Left ventricle myocardium superior (tissue), 1 donor: ENCODE results near the gene KY. TPM values are rescaled to one million over a fixed set of nuclear protein-coding genes. Genes with fewer than 3 reads are reported as not detected.
"Not testable (repeated sequence)": the region's sequence is repeated elsewhere in the genome, so short reads cannot be mapped to it uniquely, and the experiment has no call there.

Experiments used
- ATAC-seq: fragments of 200-7000 bp; cut with Tn5 transposase; one replicate; pipeline ENCODE4 v1.9.1; 2020; ENCODE audit warnings: mild to moderate bottlenecking, moderate library complexity
- DNase-seq: peaks from one replicate; pipeline ENCODE4 v3.0.0-alpha.2; 2020
- intact Hi-C: fragments of 100-400 bp; cut with micrococcal nuclease; formaldehyde crosslinking; loops from one replicate; pipeline ENCODE4 v1.11.0; 2022
- total RNA-seq: library from RNA; stranded (reverse); fragmentation: NEBNext Ultra II Directional; extraction: Animal tissue kit (Norgen Biotek cat#: 25700); gene quantifications from one replicate; pipeline ENCODE4 v1.2.1, GENCODE V29; 2021
- donor health status: DM: no; HTN: yes; CAD: no; lungs with severe emphysema.

The KY gene
- total RNA-seq, 1 donor from 2014 or later, result 20.6 TPM

- ATAC-seq, result no peak
- intact Hi-C loops, result no loop called here
- no peak for DNase-seq
Observed at GRCh38 chr3:134590766-134591165, 60.1 kb downstream of the KY start.

GRCh38 chr3:134579141-134579665 is 71.6 kb downstream of the KY start:
- intact Hi-C loops, result no loop called here
- no peak for DNase-seq
- ATAC-seq, result no peak

GRCh38 chr3:134576831-134577230 is 74.0 kb downstream of the KY start:
- intact Hi-C loops, result no loop called here
- DNase-seq (no peak), ATAC-seq (no peak)

GRCh38 chr3:134576426-134576825 is 74.4 kb downstream of the KY start:
- no peak for ATAC-seq
- intact Hi-C loops, result no loop called here

GRCh38 chr3:134569899-134570298 is 80.9 kb downstream of the KY start:
- DNase-seq, intact Hi-C loops, ATAC-seq: not testable (repeated sequence)

More at GRCh38 chr3:134576426-134576825, 74.4 kb downstream of the KY start:
- no peak for DNase-seq

GRCh38 chr3:134568790-134569189 is 82.0 kb downstream of the KY start:
- no peak for DNase-seq
- ATAC-seq, result no peak
- intact Hi-C loops, result no loop called here

- DNase-seq, result no peak
- intact Hi-C loops, result no loop called here
- no peak for ATAC-seq
Observed at GRCh38 chr3:134567605-134568004, 83.2 kb downstream of the KY start.

GRCh38 chr3:134564991-134565390 is 85.8 kb downstream of the KY start:
- no peak for DNase-seq
- ATAC-seq, result no peak
- intact Hi-C loops, result no loop called here

GRCh38 chr3:134563601-134564000 is 87.2 kb downstream of the KY start:
- ATAC-seq, result no peak
- intact Hi-C loops, result no loop called here
- no peak for DNase-seq

- intact Hi-C loops, result no loop called here
Observed at GRCh38 chr3:134562055-134562454, 88.8 kb downstream of the KY start.

GRCh38 chr3:134559591-134559990 is 91.2 kb downstream of the KY start:
- DNase-seq (no peak), ATAC-seq (no peak)
- intact Hi-C loops, result no loop called here

More at GRCh38 chr3:134562055-134562454, 88.8 kb downstream of the KY start:
- ATAC-seq (no peak), DNase-seq (no peak)

Other genes starting within 250 kb of the KY start
- 75.6 TPM for gene ANAPC13, start 165.0 kb downstream of the KY start, total RNA-seq
- gene CEP63, start 165.0 kb downstream of the KY start, total RNA-seq, result 35.1 TPM
- 1.8 TPM for gene EPHB1, start 144.2 kb upstream of the KY start, total RNA-seq